ENCODE results near the gene FAM120AOS.

DNA sequence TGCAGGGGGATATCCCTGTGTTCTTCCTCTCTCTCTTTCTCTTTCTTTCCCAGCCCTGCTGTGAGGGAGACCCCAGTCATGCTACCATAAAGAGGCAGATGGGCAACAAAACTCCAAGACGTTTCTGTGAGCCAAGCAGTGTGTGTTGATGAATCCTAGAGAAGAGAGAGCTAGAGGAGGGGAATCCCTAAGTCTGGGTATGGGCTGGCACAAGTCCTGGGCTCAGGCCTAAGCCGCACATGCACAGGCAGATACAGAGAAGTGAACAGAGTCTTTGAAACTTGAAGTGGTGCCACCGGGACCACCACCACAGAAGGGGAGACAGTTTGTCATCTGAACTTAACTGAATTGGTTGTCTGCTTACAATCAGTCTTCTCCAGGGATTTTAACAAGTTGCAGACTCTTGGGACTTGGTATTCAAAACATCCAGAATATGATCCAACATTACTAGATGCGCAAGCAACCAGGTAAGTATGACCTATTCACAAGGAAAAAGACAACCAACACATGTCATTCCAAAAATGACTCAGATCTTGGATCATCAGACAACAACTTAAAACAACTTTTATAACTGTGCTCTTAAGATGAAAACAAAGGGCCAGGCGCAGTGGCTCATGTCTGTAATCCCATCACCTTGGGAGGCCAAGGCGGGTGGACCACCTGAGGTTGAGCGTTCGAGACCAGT, 12.3 kb downstream of the FAM120AOS start:
- TF ChIP-seq, protein P1, sequence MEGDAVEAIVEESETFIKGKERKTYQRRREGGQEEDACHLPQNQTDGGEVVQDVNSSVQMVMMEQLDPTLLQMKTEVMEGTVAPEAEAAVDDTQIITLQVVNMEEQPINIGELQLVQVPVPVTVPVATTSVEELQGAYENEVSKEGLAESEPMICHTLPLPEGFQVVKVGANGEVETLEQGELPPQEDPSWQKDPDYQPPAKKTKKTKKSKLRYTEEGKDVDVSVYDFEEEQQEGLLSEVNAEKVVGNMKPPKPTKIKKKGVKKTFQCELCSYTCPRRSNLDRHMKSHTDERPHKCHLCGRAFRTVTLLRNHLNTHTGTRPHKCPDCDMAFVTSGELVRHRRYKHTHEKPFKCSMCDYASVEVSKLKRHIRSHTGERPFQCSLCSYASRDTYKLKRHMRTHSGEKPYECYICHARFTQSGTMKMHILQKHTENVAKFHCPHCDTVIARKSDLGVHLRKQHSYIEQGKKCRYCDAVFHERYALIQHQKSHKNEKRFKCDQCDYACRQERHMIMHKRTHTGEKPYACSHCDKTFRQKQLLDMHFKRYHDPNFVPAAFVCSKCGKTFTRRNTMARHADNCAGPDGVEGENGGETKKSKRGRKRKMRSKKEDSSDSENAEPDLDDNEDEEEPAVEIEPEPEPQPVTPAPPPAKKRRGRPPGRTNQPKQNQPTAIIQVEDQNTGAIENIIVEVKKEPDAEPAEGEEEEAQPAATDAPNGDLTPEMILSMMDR (IDR thresholded peaks at IDR 0.05), result no peak
- TF ChIP-seq POLR2A (IDR thresholded peaks at IDR 0.05), result no peak
